Measurements from ENCODE around the gene RAD54L. TPM values are rescaled to one million over a fixed set of nuclear protein-coding genes. Genes with fewer than 3 reads are reported as not detected.

Gene RAD54L
- total and polyA plus RNA-seq, 2 experiments from 2014 or later, result 3.0 to 4.4 TPM

DNA sequence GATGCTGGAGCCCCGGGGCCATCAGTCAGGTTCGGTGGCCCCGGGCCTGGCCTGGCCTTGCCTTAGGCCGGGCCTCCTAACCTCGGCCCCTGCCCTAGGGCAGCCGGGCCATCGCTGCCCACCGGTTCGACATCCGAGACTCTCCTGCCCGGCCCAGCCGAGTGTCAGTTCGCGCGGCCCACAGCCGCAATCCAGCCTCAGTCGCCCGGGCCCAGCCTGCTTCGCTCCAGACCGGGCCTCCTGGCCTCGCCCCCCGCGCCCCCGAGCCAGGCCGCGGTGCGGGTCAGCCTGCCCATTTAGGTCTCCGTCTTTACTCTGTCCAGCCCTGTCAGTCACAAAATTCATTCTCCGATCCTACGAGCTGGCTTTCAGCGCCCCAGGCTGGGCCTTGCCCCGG is 55.1 kb downstream of the RAD54L start:
- Histone ChIP-seq H2AFZ (peak overlapping the region; percentile 76), H3F3A (ENCODE audit: insufficient read depth) (peaks cover 32% of the 10 kb centered on the region; the same call in 1 of the 2 replicates), H3K27ac (peak overlapping the region; percentile 97), H3K27me3 (replicated peaks; ENCODE audit: insufficient read depth) (no peaks in the 10 kb centered on the region), H3K4me3 (peak overlapping the region; percentile 98), H3K9me3 (ENCODE audit: low read depth) (no peaks in the 10 kb centered on the region), H4K20me1 (ENCODE audit: insufficient read depth) (no peaks in the 10 kb centered on the region; the same call in 1 of the 2 replicates), H3K9me2 (ENCODE audit: insufficient read depth) (no peaks in the 10 kb centered on the region), H3K9ac (peak overlapping the region; percentile 100), H3K4me1 (ENCODE audit: insufficient read depth) (peaks cover 23% of the 10 kb centered on the region), H3K79me2 (ENCODE audit: insufficient read depth) (peaks cover 97% of the 10 kb centered on the region), H3K36me3 (ENCODE audit: low read depth) (peaks cover 5% of the 10 kb centered on the region; the same call in 1 of the 2 replicates), H3K4me2 (ENCODE audit: unreplicated experiment) (peak overlapping the region; percentile 94)
- peak; percentile 64 for DNase-seq
- WGBS, 2 experiments (ENCODE audit: low coverage in 1 of 2, low lambda C conversion rate in 2 of 2, missing lambda C conversion rate in 2 of 2), result 0 to 1% methylated on average over 22 to 26 of the region's 32 CpGs
- in situ Hi-C loops (cut with MboI), result no loop called here
- TF ChIP-seq EZH2 (IDR thresholded peaks at IDR 0.05; ENCODE audit: insufficient read depth, poor library complexity, severe bottlenecking) (no peak), EZH2phosphoT487 (IDR thresholded peaks at IDR 0.05; ENCODE audit: insufficient read depth, low read depth) (no peak)

- in situ Hi-C loops (cut with MboI), result no loop called here
- DNase-seq, result peak; percentile 98
- Histone ChIP-seq H3K36me3 (ENCODE audit: low read depth) (no peaks in the 10 kb centered on the region), H4K20me1 (ENCODE audit: insufficient read depth) (peaks cover 5% of the 10 kb centered on the region; the same call in 1 of the 2 replicates), H3K9ac (peak within 1 kb of the TSS; percentile 100), H3K4me3 (peak within 1 kb of the TSS; percentile 98), H3K79me2 (ENCODE audit: insufficient read depth) (peaks cover 97% of the 10 kb centered on the region), H2AFZ (peak within 1 kb of the TSS; percentile 76), H3K9me2 (ENCODE audit: insufficient read depth) (no peaks in the 10 kb centered on the region), H3K27me3 (replicated peaks; ENCODE audit: insufficient read depth) (no peaks in the 10 kb centered on the region), H3K4me1 (ENCODE audit: insufficient read depth) (peaks cover 23% of the 10 kb centered on the region), H3F3A (ENCODE audit: insufficient read depth) (peaks cover 32% of the 10 kb centered on the region; the same call in 1 of the 2 replicates), H3K27ac (peak within 1 kb of the TSS; percentile 97), H3K9me3 (ENCODE audit: low read depth) (no peaks in the 10 kb centered on the region), H3K4me2 (ENCODE audit: unreplicated experiment) (peak within 1 kb of the TSS; percentile 94)
- TF ChIP-seq EZH2phosphoT487 (IDR thresholded peaks at IDR 0.05; ENCODE audit: insufficient read depth, low read depth) (no peak), EZH2 (IDR thresholded peaks at IDR 0.05; ENCODE audit: insufficient read depth, poor library complexity, severe bottlenecking) (no peak)
- 1% methylated on average over 48 to 61 of the region's 61 CpGs for WGBS, 2 experiments (ENCODE audit: low coverage in 1 of 2, low lambda C conversion rate in 2 of 2, missing lambda C conversion rate in 2 of 2)
These were observed 55.7 kb downstream of the RAD54L start, which contains the start of the genes LRRC41 and UQCRH for GRCh38 chr1:46303038-46303871. TSS of gene LRRC41 (minus strand) at chr1:46303616. CDS start at chr1:46303322, 294 bp downstream. TSS of gene UQCRH (plus strand) at chr1:46303698. CDS start at chr1:46303767, 69 bp downstream.

GRCh38 chr1:46303872-46304326 is 56.3 kb downstream of the RAD54L start:
- TF ChIP-seq EZH2 (IDR thresholded peaks at IDR 0.05; ENCODE audit: insufficient read depth, poor library complexity, severe bottlenecking), result no peak
- no peak for TF ChIP-seq EZH2phosphoT487 (IDR thresholded peaks at IDR 0.05; ENCODE audit: insufficient read depth, low read depth)
- DNase-seq, result no peak
- H4K20me1 ChIP-seq (ENCODE audit: insufficient read depth), result peaks cover 5% of the 10 kb centered on the region; the same call in 1 of the 2 replicates
- peak overlapping the region; percentile 100 for H3K9ac ChIP-seq
- no peaks in the 10 kb centered on the region for H3K27me3 ChIP-seq (replicated peaks; ENCODE audit: insufficient read depth)
- peaks cover 23% of the 10 kb centered on the region for H3K4me1 ChIP-seq (ENCODE audit: insufficient read depth)
- peak overlapping the region; percentile 98 for H3K4me3 ChIP-seq
- peaks cover 97% of the 10 kb centered on the region for H3K79me2 ChIP-seq (ENCODE audit: insufficient read depth)
- H2AFZ ChIP-seq, result peak overlapping the region; percentile 76
- peak overlapping the region; percentile 97 for H3K27ac ChIP-seq
- H3K9me2 ChIP-seq (ENCODE audit: insufficient read depth), result no peaks in the 10 kb centered on the region
- H3K4me2 ChIP-seq (ENCODE audit: unreplicated experiment), result peak overlapping the region; percentile 94
- in situ Hi-C loops (cut with MboI), result no loop called here
- WGBS, 2 experiments (ENCODE audit: low coverage in 1 of 2, low lambda C conversion rate in 2 of 2, missing lambda C conversion rate in 2 of 2), result 0 to 2% methylated on average over 14 of the region's 14 CpGs
- H3K9me3 ChIP-seq (ENCODE audit: low read depth), result no peaks in the 10 kb centered on the region
- H3K36me3 ChIP-seq (ENCODE audit: low read depth), result no peaks in the 10 kb centered on the region
- H3F3A ChIP-seq (ENCODE audit: insufficient read depth), result peaks cover 29% of the 10 kb centered on the region; the same call in 1 of the 2 replicates

DNA sequence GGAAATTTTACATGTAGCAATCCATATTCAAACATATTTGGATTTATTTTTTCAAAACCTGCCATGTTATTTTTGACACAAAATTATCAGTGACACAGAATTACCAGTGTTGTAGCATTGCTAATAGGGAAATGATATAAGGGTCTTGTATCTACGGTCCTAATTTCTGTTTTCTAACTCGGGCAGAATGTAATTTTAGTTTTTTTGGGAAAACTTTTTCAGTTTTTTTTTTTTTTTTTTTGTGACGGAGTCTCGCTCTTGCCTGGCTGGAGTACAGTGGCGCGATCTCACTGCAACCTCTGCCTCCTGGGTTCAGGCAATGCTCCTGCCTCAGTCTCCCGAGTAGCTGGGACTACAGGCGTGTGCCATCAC is 58.6 kb downstream of the RAD54L start:
- WGBS, 2 experiments (ENCODE audit: low coverage in 1 of 2, low lambda C conversion rate in 2 of 2, missing lambda C conversion rate in 2 of 2), result 92 to 93% methylated on average over 8 of the region's 8 CpGs
- Histone ChIP-seq H3K9ac (no peak overlapping the region), H3K79me2 (ENCODE audit: insufficient read depth) (peaks cover 94% of the 10 kb centered on the region), H3K4me3 (no peak overlapping the region), H3K9me2 (ENCODE audit: insufficient read depth) (no peaks in the 10 kb centered on the region), H2AFZ (no peak overlapping the region), H3K4me2 (ENCODE audit: unreplicated experiment) (no peak overlapping the region), H3K27me3 (replicated peaks; ENCODE audit: insufficient read depth) (no peaks in the 10 kb centered on the region), H3K4me1 (ENCODE audit: insufficient read depth) (peaks cover 13% of the 10 kb centered on the region), H3K36me3 (ENCODE audit: low read depth) (peaks cover 16% of the 10 kb centered on the region), H4K20me1 (ENCODE audit: insufficient read depth) (peaks cover 5% of the 10 kb centered on the region; the same call in 1 of the 2 replicates), H3K9me3 (ENCODE audit: low read depth) (no peaks in the 10 kb centered on the region), H3K27ac (no peak overlapping the region), H3F3A (ENCODE audit: insufficient read depth) (peaks cover 12% of the 10 kb centered on the region; the same call in 1 of the 2 replicates)
- in situ Hi-C loops (cut with MboI), result no loop called here
- DNase-seq, result no peak
- no peak for TF ChIP-seq EZH2phosphoT487 (IDR thresholded peaks at IDR 0.05; ENCODE audit: insufficient read depth, low read depth)

Data from GM23248 (cell line).